ENCODE results near the gene HNRNPUL1.

Gene HNRNPUL1

GRCh38 chr19:41235480-41235879 is 28.7 kb upstream of the HNRNPUL1 start:
- peaks cover 52% of the 10 kb centered on the region in 2 donors for H3K36me3 ChIP-seq (ENCODE audit: control insufficient read depth in 2 of 2, insufficient read depth in 2 of 2, low read length in 2 of 2)
- no peaks in the 10 kb centered on the region for H3K4me1 ChIP-seq (ENCODE audit: control insufficient read depth, insufficient read depth, low read length)
- no peak overlapping the region for H3K9ac ChIP-seq (ENCODE audit: low read length in 2 of 2)

GRCh38 chr19:41238244-41238643 is 25.9 kb upstream of the HNRNPUL1 start:
- Histone ChIP-seq H3K4me3 (ENCODE audit: low read length in 2 of 2) (no peak overlapping the region), H3K27ac (ENCODE audit: low read length) (no peak overlapping the region), H3K27me3 (ENCODE audit: control insufficient read depth in 1 of 2, insufficient read depth in 2 of 2, low read length in 2 of 2) (no peaks in the 10 kb centered on the region), H3K36me3 (ENCODE audit: control insufficient read depth in 2 of 2, insufficient read depth in 2 of 2, low read length in 2 of 2) (peaks cover 63% of the 10 kb centered on the region in 2 donors), H3K9me3 (ENCODE audit: control insufficient read depth in 2 of 2, low read length in 2 of 2) (no peaks in the 10 kb centered on the region), H3K4me1 (ENCODE audit: control insufficient read depth, insufficient read depth, low read length) (no peaks in the 10 kb centered on the region), H3K9ac (ENCODE audit: low read length in 2 of 2) (no peak overlapping the region)

More at GRCh38 chr19:41235480-41235879, 28.7 kb upstream of the HNRNPUL1 start:
- H3K4me3 ChIP-seq (ENCODE audit: low read length in 2 of 2): no peak overlapping the region
- H3K9me3 ChIP-seq (ENCODE audit: control insufficient read depth in 2 of 2, low read length in 2 of 2): no peaks in the 10 kb centered on the region
- no peak overlapping the region for H3K27ac ChIP-seq (ENCODE audit: low read length)
- H3K27me3 ChIP-seq (ENCODE audit: control insufficient read depth in 1 of 2, insufficient read depth in 2 of 2, low read length in 2 of 2): no peaks in the 10 kb centered on the region

GRCh38 chr19:41239363-41239762 is 24.8 kb upstream of the HNRNPUL1 start:
- no peaks in the 10 kb centered on the region for H3K9me3 ChIP-seq (ENCODE audit: control insufficient read depth in 2 of 2, low read length in 2 of 2)
- H3K27ac ChIP-seq (ENCODE audit: low read length): no peak overlapping the region
- peaks cover 58 to 61% of the 10 kb centered on the region in 2 donors for H3K36me3 ChIP-seq (ENCODE audit: control insufficient read depth in 2 of 2, insufficient read depth in 2 of 2, low read length in 2 of 2)
- H3K9ac ChIP-seq (ENCODE audit: low read length in 2 of 2): no peak overlapping the region
- no peaks in the 10 kb centered on the region for H3K27me3 ChIP-seq (ENCODE audit: control insufficient read depth in 1 of 2, insufficient read depth in 2 of 2, low read length in 2 of 2)
- H3K4me3 ChIP-seq (ENCODE audit: low read length in 2 of 2): no peak overlapping the region
- H3K4me1 ChIP-seq (ENCODE audit: control insufficient read depth, insufficient read depth, low read length): no peaks in the 10 kb centered on the region

- H3K9me3 ChIP-seq (ENCODE audit: control insufficient read depth in 2 of 2, low read length in 2 of 2): no peaks in the 10 kb centered on the region
- H3K4me1 ChIP-seq (ENCODE audit: control insufficient read depth, insufficient read depth, low read length): no peaks in the 10 kb centered on the region
- H3K27me3 ChIP-seq (ENCODE audit: control insufficient read depth in 1 of 2, insufficient read depth in 2 of 2, low read length in 2 of 2): no peaks in the 10 kb centered on the region
- no peak overlapping the region for H3K27ac ChIP-seq (ENCODE audit: low read length)
- no peak overlapping the region for H3K9ac ChIP-seq (ENCODE audit: low read length in 2 of 2)
- H3K36me3 ChIP-seq (ENCODE audit: control insufficient read depth in 2 of 2, insufficient read depth in 2 of 2, low read length in 2 of 2): peaks cover 55 to 63% of the 10 kb centered on the region in 2 donors
- H3K4me3 ChIP-seq (ENCODE audit: low read length in 2 of 2): no peak overlapping the region
Observed at GRCh38 chr19:41239961-41240574, 24.1 kb upstream of the HNRNPUL1 start.

- Histone ChIP-seq H3K9me3 (ENCODE audit: control insufficient read depth in 2 of 2, low read length in 2 of 2) (no peaks in the 10 kb centered on the region), H3K4me3 (ENCODE audit: low read length in 2 of 2) (no peak overlapping the region), H3K9ac (ENCODE audit: low read length in 2 of 2) (no peak overlapping the region), H3K36me3 (ENCODE audit: control insufficient read depth in 2 of 2, insufficient read depth in 2 of 2, low read length in 2 of 2) (peaks cover 55 to 66% of the 10 kb centered on the region in 2 donors), H3K27ac (ENCODE audit: low read length) (no peak overlapping the region), H3K27me3 (ENCODE audit: control insufficient read depth in 1 of 2, insufficient read depth in 2 of 2, low read length in 2 of 2) (no peaks in the 10 kb centered on the region), H3K4me1 (ENCODE audit: control insufficient read depth, insufficient read depth, low read length) (no peaks in the 10 kb centered on the region)
Observed at GRCh38 chr19:41241859-41242258, 22.3 kb upstream of the HNRNPUL1 start.

DNA sequence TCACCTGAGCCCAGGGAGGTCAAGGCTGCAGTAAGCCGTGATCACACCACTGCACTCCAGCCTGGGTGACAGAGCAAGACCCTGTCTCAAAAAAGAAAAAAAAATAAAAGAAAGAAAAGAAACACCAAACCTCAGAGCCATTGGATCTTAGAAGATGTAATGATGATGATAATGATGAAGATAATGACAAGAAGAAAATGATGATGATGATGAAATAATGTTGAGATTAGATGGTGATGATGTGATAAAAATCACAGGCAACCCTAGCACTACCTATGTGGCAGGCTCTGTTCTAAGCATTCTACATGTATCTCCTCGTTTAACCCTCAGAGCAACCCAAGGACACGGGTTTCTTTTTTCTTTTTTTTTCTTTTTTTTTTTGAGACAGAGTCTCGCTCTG is 20.1 kb upstream of the HNRNPUL1 start:
- no peaks in the 10 kb centered on the region for H3K4me1 ChIP-seq (ENCODE audit: control insufficient read depth, insufficient read depth, low read length)
- peaks cover 51 to 60% of the 10 kb centered on the region in 2 donors for H3K36me3 ChIP-seq (ENCODE audit: control insufficient read depth in 2 of 2, insufficient read depth in 2 of 2, low read length in 2 of 2)
- no peaks in the 10 kb centered on the region for H3K27me3 ChIP-seq (ENCODE audit: control insufficient read depth in 1 of 2, insufficient read depth in 2 of 2, low read length in 2 of 2)
- no peak overlapping the region for H3K4me3 ChIP-seq (ENCODE audit: low read length in 2 of 2)
- H3K9ac ChIP-seq (ENCODE audit: low read length in 2 of 2): no peak overlapping the region
- H3K9me3 ChIP-seq (ENCODE audit: control insufficient read depth in 2 of 2, low read length in 2 of 2): no peaks in the 10 kb centered on the region
- no peak overlapping the region for H3K27ac ChIP-seq (ENCODE audit: low read length)

DNA sequence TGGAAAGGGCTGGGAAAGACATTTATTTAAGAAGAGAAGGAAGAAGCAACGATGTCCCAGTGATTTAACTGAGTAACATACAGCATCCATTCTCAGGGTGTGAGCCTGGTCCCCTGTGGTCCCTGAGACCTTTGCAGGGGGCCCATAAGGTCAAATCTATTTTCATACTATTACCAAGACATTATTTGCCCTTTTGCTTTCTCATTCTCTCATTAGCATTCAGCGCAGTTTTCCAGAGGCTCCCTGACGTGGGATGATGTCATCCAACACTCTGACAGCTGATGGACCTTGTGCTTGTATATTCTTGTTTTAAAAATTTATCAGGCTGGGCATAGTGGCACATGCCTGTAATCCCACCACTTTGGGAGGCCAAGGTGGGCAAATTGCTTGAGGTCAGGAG is 18.3 kb upstream of the HNRNPUL1 start:
- no peaks in the 10 kb centered on the region for H3K9me3 ChIP-seq (ENCODE audit: control insufficient read depth in 2 of 2, low read length in 2 of 2)
- no peaks in the 10 kb centered on the region for H3K4me1 ChIP-seq (ENCODE audit: control insufficient read depth, insufficient read depth, low read length)
- no peaks in the 10 kb centered on the region for H3K27me3 ChIP-seq (ENCODE audit: control insufficient read depth in 1 of 2, insufficient read depth in 2 of 2, low read length in 2 of 2)
- no peak overlapping the region for H3K9ac ChIP-seq (ENCODE audit: low read length in 2 of 2)
- no peak overlapping the region for H3K27ac ChIP-seq (ENCODE audit: low read length)
- H3K36me3 ChIP-seq (ENCODE audit: control insufficient read depth in 2 of 2, insufficient read depth in 2 of 2, low read length in 2 of 2): peaks cover 49 to 60% of the 10 kb centered on the region in 2 donors
- H3K4me3 ChIP-seq (ENCODE audit: low read length in 2 of 2): no peak overlapping the region

- Histone ChIP-seq H3K9me3 (ENCODE audit: control insufficient read depth in 2 of 2, low read length in 2 of 2) (no peaks in the 10 kb centered on the region), H3K4me1 (ENCODE audit: control insufficient read depth, insufficient read depth, low read length) (no peaks in the 10 kb centered on the region), H3K27ac (ENCODE audit: low read length) (no peak overlapping the region), H3K4me3 (ENCODE audit: low read length in 2 of 2) (no peak overlapping the region), H3K27me3 (ENCODE audit: control insufficient read depth in 1 of 2, insufficient read depth in 2 of 2, low read length in 2 of 2) (no peaks in the 10 kb centered on the region), H3K9ac (ENCODE audit: low read length in 2 of 2) (no peak overlapping the region), H3K36me3 (ENCODE audit: control insufficient read depth in 2 of 2, insufficient read depth in 2 of 2, low read length in 2 of 2) (peaks cover 48 to 58% of the 10 kb centered on the region in 2 donors)
Observed at GRCh38 chr19:41248895-41249294, 15.3 kb upstream of the HNRNPUL1 start.

DNA sequence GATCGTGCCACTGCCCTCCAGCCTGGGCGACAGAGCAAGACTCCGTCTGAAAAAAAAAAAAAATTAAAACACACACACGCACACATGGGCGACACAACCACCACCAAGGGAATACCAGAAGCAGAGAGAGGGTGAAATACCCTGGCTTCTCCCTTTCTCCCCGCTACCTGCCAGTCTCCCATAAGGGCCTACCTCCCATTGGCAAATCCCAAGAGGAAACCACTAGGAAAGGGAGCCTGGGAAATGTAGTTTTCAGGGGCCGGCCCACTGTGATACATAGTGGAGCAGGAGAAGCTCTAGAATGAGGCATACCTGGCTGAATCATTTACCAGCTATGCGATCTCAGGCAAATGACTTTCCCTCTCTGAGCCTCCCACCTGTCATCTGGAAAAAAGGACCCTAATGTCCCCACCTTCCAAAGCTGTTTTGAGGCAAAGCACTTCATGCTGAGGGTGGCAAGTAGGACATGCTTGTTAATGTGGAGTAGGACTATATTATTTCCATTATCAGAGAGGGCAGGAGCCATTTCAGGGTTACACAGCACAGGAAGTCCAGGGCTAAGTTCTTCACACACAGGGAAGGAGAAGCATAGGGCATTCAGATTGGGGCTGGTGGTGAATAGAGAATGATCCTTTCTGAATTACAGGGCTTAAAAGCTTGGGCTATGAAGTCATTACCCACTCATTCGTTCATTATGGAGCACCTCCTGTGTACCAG is 14.3 kb upstream of the HNRNPUL1 start:
- Histone ChIP-seq H3K36me3 (ENCODE audit: control insufficient read depth in 2 of 2, insufficient read depth in 2 of 2, low read length in 2 of 2) (peaks cover 48 to 58% of the 10 kb centered on the region in 2 donors), H3K4me1 (ENCODE audit: control insufficient read depth, insufficient read depth, low read length) (no peaks in the 10 kb centered on the region), H3K27me3 (ENCODE audit: control insufficient read depth in 1 of 2, insufficient read depth in 2 of 2, low read length in 2 of 2) (no peaks in the 10 kb centered on the region), H3K27ac (ENCODE audit: low read length) (no peak overlapping the region), H3K9me3 (ENCODE audit: control insufficient read depth in 2 of 2, low read length in 2 of 2) (no peaks in the 10 kb centered on the region), H3K9ac (ENCODE audit: low read length in 2 of 2) (no peak overlapping the region), H3K4me3 (ENCODE audit: low read length in 2 of 2) (no peak overlapping the region)

DNA sequence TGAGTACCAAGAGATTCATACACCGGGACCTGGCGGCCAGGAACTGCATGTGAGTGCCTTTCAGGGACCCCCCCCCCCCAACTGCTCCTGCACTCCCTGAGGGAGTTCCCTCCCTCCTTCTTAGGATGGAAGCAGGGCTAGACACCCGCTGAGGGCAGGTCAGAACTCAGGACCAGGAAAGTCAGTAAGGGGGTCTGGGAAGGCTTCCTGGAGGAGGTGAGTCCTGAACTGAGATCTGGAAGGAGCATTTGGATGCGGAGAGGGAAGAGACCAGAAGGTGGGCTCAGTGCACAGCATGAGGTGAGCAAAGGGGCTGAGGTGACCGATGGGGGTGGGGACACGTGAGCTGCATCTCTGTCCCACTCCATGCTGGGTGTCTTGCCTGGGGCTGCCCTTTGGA is 10.5 kb upstream of the HNRNPUL1 start:
- no peaks in the 10 kb centered on the region for H3K4me1 ChIP-seq (ENCODE audit: control insufficient read depth, insufficient read depth, low read length)
- H3K4me3 ChIP-seq (ENCODE audit: low read length in 2 of 2): no peak overlapping the region
- peaks cover 55 to 62% of the 10 kb centered on the region in 2 donors for H3K36me3 ChIP-seq (ENCODE audit: control insufficient read depth in 2 of 2, insufficient read depth in 2 of 2, low read length in 2 of 2)
- H3K27me3 ChIP-seq (ENCODE audit: control insufficient read depth in 1 of 2, insufficient read depth in 2 of 2, low read length in 2 of 2): no peaks in the 10 kb centered on the region
- no peak overlapping the region for H3K9ac ChIP-seq (ENCODE audit: low read length in 2 of 2)
- H3K27ac ChIP-seq (ENCODE audit: low read length): no peak overlapping the region
- no peaks in the 10 kb centered on the region for H3K9me3 ChIP-seq (ENCODE audit: control insufficient read depth in 2 of 2, low read length in 2 of 2)

DNA sequence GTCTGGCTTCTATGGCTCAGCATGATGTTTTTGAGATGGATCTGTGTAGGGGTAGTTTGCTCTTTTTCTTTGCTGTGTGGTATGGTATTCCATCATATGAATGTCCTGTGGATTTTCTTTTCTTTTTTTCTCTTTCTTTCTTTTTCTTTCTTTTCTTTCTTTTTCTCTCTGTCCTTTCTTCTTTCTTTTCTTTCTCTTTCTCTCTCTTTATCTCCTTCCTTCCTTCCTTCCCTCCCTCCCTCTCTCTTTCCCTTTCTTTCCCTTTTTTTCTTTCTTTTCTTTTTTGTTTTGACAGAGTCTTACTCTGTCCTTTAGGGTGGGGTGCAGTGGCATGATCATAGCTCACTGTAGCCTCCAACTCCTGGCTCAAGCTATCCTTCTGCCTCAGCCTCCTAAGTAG is 9.0 kb upstream of the HNRNPUL1 start:
- Histone ChIP-seq H3K4me1 (ENCODE audit: control insufficient read depth, insufficient read depth, low read length) (no peaks in the 10 kb centered on the region), H3K27me3 (ENCODE audit: control insufficient read depth in 1 of 2, insufficient read depth in 2 of 2, low read length in 2 of 2) (no peaks in the 10 kb centered on the region), H3K36me3 (ENCODE audit: control insufficient read depth in 2 of 2, insufficient read depth in 2 of 2, low read length in 2 of 2) (peaks cover 58 to 65% of the 10 kb centered on the region in 2 donors), H3K9ac (ENCODE audit: low read length in 2 of 2) (no peak overlapping the region), H3K9me3 (ENCODE audit: control insufficient read depth in 2 of 2, low read length in 2 of 2) (no peaks in the 10 kb centered on the region), H3K27ac (ENCODE audit: low read length) (no peak overlapping the region), H3K4me3 (ENCODE audit: low read length in 2 of 2) (no peak overlapping the region)

Data from stomach smooth muscle (tissue), 2 donors.